ENCODE data around the gene LCA5L.
"Not testable (repeated sequence)": the region's sequence is repeated elsewhere in the genome, so short reads cannot be mapped to it uniquely, and the experiment has no call there.

The LCA5L gene

DNA sequence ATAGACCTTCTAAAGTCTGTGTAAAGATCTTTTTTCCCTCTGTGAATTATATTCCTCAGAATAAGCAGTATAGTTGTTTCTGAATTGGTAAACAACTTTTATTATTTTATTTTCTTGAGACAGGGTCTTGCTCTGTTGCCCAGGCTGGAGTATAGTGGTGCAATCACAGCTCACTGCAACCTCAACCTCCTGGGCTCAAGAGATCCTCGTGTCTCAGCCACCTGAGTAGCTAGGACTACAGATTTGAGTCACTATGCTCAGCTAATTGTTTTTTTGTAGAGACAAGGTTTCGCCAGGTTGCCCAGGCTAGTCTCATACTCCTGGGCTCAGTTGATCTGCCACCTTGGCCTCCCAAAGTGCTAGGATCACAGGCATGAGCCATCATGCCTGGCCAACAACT, 70.1 kb downstream of the LCA5L start:
- H3K4me3 ChIP-seq (ENCODE audit: control insufficient read depth, low read depth, low read length): no peak overlapping the region
- TF ChIP-seq, protein P1, sequence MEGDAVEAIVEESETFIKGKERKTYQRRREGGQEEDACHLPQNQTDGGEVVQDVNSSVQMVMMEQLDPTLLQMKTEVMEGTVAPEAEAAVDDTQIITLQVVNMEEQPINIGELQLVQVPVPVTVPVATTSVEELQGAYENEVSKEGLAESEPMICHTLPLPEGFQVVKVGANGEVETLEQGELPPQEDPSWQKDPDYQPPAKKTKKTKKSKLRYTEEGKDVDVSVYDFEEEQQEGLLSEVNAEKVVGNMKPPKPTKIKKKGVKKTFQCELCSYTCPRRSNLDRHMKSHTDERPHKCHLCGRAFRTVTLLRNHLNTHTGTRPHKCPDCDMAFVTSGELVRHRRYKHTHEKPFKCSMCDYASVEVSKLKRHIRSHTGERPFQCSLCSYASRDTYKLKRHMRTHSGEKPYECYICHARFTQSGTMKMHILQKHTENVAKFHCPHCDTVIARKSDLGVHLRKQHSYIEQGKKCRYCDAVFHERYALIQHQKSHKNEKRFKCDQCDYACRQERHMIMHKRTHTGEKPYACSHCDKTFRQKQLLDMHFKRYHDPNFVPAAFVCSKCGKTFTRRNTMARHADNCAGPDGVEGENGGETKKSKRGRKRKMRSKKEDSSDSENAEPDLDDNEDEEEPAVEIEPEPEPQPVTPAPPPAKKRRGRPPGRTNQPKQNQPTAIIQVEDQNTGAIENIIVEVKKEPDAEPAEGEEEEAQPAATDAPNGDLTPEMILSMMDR (conservative IDR thresholded peaks at IDR 0.05; ENCODE audit: control insufficient read depth, insufficient read depth, low read depth, low read length): no peak
- no peak for DNase-seq (ENCODE audit: low read depth)

DNA sequence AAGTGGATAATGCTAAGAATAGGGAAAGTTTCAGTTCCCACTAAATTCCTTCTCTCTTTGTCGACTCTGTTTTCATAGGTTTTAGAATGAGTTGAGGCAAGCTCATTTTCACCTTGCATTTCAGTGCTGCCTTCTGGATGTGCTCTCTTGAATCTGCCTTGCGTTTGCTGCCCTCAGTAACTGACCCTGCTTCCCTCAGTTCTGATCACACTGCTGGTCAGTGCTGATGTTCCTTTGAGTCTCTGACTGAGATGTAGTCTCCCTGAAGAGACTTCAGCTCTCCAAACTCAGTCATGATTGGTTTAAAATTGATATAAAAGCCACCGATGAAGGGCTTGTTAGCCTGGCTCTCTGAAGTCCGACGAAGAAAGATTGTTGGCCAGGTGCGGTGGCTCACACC, 71.5 kb downstream of the LCA5L start:
- DNase-seq (ENCODE audit: low read depth): no peak
- TF ChIP-seq, protein P1 (conservative IDR thresholded peaks at IDR 0.05; ENCODE audit: control insufficient read depth, insufficient read depth, low read depth, low read length): no peak
- H3K4me3 ChIP-seq (ENCODE audit: control insufficient read depth, low read depth, low read length): no peak overlapping the region

DNA sequence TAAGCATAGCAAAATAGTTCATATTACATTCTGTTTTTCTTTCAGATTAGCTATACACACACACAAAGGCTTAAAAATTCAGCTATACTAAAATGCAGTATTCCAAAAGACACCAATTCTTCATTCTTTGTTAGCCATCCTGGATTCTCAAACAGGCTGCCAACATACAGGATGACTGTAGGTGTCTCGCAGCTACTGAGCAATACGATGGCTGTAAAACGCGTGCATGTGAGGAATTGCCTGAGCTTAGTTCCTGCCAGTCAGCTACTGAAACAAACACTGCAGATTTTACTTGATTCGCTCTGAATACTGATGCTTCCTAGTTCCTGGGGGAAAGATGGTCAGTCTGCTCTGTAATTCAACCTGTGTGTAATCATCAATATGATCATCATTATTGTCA, 71.9 kb downstream of the LCA5L start:
- no peak overlapping the region for H3K4me3 ChIP-seq (ENCODE audit: control insufficient read depth, low read depth, low read length)
- TF ChIP-seq, protein P1 (conservative IDR thresholded peaks at IDR 0.05; ENCODE audit: control insufficient read depth, insufficient read depth, low read depth, low read length): peak; percentile 40
- DNase-seq (ENCODE audit: low read depth): peak; percentile 49

DNA sequence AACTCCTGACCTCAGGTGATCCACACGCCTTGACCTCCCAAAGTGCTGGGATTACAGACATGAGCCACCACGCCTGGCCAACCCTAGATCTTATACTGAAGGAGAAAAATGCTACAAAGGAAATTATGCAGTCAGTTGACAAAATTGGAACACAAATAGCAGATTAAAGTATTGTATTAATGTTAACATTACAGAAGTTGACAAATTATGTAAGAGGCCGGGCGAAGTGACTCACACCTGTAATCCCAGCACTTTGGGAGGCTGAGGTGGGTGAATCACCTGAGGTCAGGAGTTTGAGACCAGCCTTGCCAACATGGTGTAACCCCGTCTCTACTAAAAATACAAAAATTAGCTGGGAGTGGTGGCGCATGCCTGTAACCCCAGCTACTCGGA, 75.7 kb downstream of the LCA5L start:
- H3K4me3 ChIP-seq (ENCODE audit: control insufficient read depth, low read depth, low read length): not testable (repeated sequence)

DNA sequence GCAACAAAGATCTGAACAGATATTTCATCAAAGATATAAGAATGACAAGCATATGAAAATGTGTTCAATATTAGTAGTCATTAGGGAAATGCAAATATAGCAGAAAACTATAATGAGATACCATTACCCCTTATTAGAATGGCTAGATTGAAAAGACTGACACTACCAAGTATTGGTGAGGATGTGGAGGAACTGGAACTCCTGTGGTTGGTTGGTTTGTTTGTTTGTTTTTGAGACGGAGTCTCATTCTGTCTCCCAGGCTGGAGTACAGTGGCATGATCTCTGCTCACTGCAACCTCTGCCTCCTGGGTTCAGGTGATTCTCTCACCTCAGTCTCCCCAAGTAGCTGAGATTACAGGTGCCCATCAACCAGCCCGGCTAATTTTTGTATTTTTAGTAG, 77.8 kb downstream of the LCA5L start:
- no peak overlapping the region for H3K4me3 ChIP-seq (ENCODE audit: control insufficient read depth, low read depth, low read length)
- TF ChIP-seq, protein P1 (conservative IDR thresholded peaks at IDR 0.05; ENCODE audit: control insufficient read depth, insufficient read depth, low read depth, low read length): no peak
- DNase-seq (ENCODE audit: low read depth): no peak

More for the DNA sequence above, 75.7 kb downstream of the LCA5L start:
- DNase-seq (ENCODE audit: low read depth): not testable (repeated sequence)

DNA sequence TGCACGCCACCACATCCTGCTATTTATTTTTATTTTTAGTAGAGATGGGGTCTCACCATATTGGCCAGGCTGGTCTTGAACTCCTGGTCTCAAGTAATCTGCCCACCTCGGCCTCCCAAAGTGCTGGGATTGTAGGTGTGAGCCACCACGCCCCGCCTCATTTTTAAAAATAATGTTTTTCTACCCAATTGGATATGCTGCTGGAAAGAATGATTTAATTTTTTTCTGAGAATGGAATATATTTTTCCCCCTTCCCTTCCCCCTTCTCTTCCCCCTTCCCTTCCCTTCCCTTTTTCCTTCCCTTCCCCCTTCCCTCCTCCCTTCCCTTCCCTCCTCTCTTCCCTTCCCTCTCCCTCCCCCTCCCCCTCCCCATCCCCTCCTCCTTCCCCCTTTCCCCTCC, 79.0 kb downstream of the LCA5L start:
- TF ChIP-seq, protein P1 (conservative IDR thresholded peaks at IDR 0.05; ENCODE audit: control insufficient read depth, insufficient read depth, low read depth, low read length): no peak
- no peak overlapping the region for H3K4me3 ChIP-seq (ENCODE audit: control insufficient read depth, low read depth, low read length)
- no peak for DNase-seq (ENCODE audit: low read depth)

DNA sequence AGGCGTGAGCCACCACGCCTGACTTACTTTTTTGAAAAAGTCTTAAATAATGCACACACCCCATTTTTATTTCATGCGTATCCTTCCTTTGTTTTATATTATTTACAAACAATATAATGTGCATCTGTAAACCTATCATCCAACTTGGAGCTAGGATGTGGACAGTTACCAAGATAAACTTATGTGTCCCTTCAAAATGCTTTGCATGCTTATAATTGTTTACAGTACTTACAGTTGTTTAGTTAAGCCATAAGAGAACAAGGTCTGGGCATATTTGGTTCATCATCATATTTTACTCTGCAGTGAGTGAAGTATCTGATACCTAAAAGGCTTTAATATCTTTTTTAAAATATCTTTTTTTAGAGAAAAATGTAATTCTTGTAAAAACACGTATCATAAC, 80.6 kb downstream of the LCA5L start:
- TF ChIP-seq, protein P1 (conservative IDR thresholded peaks at IDR 0.05; ENCODE audit: control insufficient read depth, insufficient read depth, low read depth, low read length): no peak
- H3K4me3 ChIP-seq (ENCODE audit: control insufficient read depth, low read depth, low read length): no peak overlapping the region
- DNase-seq (ENCODE audit: low read depth): no peak
